HG02763 (cell line): ENCODE results near the gene SSTR5.

Experiments
- ATAC-seq: cut with Tn5 transposase; IDR thresholded peaks from one replicate; pipeline ENCODE4 v1.9.1; 2021; ENCODE audit warnings: mild to moderate bottlenecking, moderate library complexity; ENCODE audit not compliant: unreplicated experiment

Gene SSTR5

DNA sequence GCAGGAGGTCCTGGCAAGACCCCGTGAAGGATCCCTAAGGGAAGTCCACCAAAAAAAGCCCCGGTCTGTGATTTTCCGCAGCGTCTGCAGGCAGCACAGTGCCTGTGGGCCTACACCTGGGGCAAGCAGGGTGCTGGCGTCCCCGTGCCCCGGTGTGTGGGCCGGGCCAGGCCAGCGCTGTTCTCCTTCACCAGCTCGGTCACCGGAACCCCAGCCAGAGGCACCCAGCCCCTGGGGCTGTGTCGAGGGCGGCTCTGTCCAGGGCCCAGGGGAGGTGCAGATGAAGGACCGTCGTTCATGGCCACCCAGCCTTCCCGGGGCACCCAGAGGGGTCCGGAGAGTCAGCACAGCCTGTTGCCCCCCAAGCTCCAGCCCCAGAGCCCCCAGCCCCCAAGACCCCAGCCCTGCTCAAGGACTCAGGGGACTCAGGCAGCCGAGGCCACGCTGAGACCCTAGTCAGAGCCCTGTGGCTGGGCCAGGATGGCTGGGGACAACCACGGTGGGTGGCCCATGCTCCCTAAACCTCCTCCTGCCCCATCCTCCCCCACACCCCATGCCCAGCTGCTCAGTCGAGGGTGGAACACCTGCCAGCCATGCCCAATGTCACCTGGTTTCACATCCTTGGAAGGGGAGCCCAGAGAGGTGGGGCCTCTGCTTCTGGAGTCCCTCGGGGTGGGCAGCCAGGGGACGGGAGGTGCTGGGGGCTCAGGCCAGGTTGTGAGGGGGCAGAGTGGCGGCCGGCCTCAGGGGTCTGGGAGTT lies 29.2 kb downstream of the SSTR5 start:
- ATAC-seq = no peak

DNA sequence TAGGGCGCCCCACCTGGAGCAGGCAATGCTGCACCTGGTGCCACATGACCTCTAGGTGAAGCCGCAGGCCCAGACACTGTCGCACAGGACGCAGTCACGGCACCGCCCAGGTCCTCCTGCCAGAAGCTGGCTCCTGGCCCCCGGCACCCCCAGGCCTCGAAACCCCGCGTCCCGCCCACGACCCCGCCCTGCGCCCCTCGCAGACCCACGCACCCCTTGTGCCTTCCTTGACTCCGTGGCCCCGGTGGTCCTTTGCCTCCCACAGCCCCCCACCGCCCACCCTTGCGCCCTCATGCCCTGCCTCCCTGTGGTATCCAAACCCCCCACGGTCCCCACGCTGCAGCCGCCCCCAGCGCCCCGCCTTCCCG lies 29.8 kb downstream of the SSTR5 start:
- no peak for ATAC-seq

DNA sequence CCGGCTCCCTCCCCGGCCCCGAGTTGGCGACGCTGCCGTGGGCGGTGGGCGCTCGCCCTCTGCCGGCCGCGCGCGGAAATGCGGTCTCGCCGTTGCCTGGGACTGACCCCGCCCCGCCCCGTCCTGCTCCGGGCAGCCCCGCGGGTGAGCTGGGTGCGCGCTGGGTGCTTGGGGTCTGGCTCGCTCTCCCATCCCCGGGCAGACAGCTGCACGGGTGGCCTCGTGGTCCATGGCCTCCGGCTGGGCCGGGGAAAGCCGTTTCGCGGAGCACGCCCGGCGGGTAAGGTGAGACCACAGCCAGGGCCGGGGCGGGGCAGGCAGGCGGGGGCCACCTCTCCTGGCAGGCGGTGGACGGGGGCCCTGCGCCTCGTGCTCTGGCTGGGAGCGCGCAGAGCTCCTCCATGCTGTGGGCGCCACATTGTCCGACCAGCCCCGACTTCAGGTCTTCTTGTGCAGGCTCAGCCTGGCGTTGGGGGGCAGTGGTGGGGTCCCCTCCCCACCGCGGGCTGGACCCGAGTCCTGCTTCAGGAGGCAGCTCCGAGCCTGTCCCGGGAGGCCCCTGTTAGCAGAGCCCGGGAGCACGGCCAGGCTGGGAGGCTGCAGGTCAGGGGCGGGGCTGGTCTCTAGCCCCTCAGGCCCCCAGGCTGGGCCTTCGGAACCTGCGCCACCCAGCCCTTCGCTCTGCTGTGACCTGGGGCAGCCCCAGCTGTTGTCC lies 30.5 kb downstream of the SSTR5 start:
- ATAC-seq = no peak

DNA sequence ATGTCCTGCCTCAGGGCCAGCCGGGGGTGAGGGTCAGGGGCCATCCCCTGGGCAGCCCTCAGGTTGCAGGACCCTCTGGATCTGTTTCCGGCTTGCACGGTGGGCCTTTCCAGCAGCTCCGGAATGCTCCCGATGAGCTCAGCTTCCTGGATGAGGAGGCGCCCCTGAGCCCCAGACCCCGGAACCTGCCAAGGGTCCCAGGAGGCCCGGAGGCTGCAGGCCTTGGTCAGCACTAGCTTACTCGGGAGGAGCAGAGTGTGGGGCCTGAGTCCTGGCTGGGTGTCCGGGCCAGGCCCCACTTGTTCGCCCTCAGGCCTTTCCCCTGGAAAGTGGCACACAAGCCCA lies 31.1 kb downstream of the SSTR5 start:
- ATAC-seq = no peak

DNA sequence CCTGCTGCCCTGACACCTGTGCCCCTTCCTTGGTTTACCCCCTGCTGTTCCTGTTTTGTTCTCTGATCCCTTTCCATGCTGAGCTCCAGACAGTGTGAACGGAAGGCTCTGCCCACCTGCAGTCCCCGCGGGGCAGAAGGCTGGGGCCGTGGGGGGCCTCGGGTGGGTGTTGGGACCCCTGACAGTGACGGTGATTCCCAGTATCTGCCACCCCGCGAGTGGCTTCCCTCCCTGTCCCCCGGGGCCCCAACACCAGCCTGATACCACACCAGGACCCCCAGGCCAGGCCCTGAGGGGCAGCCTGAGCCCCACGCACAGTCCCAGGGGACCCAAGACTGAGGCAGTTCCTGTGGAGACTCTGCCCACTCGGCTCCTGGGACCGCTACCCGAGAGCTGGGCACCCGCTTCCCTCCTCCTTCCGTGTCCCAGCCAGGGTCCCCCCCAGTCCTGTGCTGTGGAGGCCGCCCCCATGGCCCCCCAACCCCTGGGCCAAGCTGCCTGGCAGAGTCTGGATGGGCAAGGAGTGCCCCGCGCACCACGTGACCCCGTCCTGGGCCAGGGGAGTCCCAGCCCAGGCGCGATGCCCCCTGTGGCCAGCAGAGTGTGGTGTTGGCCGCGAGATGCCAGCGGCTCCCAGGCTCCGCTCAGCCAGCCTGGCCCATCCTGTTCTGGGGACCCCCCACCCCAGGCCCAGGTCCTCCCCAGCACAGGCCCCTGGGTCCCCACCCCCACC lies 33.5 kb downstream of the SSTR5 start:
- no peak for ATAC-seq

DNA sequence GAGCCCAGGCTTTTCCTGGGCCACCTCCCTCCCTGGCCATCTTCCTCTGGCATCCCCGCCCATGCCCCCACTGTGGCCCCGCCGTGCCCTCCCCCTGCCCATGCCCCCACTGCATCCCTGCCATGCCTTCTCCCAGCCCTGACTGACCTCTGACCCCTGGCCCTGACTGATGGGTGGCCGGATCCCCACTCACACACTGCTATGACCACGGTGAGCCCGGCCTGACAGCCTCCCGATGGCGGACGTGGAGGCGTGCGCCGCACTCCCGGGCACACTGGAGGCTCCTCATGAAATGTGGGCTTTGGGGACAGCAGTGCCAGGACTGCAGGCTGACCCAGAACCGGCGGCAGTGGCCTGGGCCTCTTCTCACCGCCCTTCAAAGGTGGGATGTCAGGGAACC lies 34.1 kb downstream of the SSTR5 start:
- no peak for ATAC-seq

DNA sequence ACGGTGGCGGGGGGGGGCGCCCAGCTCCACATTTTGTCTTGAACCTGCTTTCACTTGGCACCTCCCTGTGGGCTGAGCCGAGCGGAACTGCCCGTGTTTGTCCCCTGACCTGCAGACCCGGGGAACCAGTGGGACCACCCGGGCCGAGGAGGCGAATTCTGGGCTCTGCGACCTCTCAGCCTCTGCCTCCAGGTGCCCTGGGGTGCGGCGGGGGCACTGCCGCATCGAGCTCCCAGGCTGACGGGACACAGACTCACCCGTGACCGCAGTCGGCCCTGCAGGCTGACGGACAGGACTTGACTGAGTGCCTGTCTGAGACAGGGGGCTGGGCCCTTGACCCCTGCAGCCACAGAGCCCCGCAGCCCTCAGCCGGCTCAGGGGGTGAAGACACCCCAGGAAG lies 34.6 kb downstream of the SSTR5 start:
- no peak for ATAC-seq

DNA sequence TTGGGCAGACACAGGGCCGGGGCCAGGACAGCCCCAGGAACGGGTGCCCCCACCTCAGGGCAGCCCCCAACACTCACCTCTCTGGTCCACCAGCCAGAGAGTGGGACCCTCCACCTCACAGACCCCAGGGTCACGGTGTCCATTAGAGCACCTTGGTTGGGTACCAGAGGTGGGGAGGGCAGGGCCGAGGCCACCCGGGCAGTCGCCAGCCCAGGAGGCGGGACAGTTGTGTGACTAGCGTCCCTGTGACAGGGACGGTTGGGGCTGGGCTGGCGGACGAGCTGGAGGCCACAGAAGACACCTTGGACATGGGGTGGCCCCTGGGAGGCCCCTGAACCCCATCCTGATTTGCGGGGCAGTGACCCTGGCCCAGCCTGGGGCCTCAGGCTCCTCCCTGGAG lies 35.2 kb downstream of the SSTR5 start:
- ATAC-seq = no peak

DNA sequence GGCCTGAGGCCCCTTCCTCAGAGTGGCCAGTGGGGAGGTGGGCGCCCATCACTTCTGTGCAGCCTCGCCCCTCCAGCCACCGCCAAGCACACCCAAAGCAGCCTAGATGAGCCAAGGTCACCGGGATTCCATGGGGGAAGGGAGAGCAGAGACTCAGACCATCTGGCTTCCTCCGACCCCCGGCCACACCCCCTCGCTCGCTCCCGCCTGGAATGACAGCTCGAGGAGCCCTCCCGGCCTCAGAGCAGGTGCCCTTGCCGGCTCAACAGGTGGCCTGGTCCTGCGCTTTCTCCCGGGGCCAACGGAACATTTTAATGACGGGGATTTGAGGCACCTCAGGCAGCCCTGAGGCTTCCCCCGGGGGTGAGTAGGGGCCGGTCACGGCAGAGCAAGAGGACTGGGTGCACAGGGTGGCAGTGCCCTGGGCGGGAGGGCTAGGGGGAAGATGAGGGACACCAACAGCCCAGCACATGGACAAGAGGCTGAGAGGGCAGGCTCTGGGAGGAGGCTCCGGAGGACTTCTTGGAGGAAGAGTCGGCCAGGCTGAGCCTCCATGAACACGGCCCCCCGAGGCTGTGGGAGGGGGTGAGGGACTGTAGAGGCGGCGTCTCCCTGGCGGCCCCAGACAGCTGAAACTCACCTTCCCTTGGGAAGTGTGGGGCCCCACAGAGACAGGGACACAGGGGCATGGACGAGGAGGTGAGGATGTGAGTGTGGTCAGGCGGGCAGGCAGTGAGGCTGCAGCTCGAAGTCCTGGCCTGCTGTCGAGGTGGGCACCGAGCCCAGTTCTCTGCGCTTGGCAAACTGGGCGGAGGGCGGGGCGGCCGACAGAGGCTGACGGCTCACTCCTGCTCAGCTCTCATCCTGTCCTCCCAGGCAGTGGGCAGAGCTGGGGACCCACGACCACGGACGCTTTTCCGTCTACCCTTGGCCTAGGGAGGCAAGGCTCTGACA lies 36.0 kb downstream of the SSTR5 start:
- no peak for ATAC-seq

DNA sequence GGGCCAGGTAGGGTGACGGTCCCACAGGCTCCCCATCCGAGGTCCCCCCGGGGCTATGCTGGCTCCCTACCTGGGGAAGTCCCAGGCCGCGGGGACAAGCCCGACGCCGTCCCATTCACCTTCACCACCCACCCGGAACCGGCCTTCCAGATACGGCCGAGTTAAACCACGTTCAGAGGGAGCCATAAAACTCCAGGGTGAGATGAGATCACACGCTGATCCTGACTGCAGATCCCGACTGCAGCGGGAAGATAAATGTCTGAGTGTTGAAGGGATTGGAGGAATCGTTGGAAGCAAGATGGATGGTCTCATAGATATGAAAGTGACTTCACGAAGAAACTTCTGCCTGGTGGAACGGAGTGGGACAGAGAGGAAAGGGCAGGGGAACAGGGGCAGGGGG lies 37.1 kb downstream of the SSTR5 start:
- ATAC-seq = no peak

DNA sequence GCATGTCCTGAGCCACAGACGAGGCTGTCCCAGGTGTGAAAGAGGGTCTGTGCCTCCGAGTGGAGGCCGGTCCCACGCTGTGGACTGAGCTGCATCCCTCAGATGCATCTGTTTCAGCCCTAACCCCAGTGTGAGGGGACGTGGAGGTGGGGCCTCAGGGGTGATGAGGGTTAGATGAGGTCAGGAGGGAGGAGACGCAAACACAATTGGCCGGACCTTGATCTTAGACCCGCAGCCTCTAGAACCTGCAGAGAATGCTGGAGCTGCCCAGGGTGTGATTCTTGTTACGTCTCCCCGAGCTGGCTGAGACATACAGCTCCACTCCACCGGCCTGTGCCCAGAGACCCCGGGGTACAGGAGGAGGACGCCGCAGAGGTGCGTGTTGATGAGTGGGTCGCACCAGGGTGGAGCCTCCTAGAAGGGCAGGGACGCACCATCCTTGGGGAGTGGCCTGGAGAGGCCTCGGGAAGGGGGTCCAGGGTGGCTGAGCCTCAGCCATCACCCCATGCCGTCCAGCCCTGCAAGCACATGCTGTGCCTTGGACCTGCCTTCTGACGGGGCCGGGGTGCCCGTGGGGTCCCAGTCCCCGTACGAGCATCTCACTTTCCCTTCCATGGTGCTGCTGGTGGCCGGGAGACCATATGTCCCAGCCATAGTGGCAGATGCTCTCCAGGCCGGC lies 40.1 kb downstream of the SSTR5 start:
- no peak for ATAC-seq

DNA sequence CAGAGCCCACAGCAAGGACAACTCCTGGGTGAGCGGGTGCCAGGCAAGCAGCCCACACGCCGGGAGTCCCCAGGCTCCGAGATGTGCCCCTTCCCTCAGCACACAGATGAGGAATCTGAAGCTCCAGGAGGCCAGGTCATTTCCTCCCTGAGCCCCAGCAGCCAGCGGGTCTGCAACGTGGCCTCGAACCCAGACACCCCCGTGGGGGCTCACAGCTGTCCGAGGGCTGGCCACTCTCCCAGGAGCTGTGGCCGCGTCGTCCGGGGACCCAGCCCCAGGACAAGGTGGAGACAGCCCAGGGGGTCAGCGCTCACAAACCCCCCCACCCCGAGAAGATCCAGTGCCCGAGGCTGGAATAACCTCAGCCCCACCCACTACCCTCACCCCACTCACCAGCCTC lies 40.9 kb downstream of the SSTR5 start:
- ATAC-seq = no peak

DNA sequence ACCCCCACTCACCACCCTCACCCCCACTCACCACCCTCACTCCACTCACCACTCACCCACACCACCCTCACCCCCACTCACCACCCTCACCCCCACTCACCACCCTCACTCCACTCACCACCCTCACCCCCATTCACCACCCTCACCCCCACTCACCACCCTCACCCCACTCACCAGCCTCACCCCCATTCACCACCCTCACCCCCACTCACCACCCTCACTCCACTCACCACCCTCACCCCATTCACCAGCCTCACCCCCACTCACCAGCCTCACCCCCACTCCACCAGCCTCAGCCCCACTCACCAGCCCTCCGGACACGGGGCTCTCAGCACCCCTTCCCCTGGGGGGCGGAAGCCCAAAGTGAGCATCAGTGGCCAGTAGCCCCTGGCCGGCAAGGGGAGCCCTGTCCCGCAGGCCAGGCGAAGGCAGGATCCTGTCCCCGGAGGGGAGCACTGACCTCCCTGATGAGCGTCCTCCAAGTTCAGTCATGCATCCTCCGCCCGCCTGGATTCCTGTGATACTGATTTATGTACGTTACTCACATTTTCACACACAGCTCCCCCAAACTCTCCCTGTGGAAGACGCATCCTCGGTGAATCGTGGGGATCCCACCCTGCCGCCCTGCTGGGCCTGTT lies 41.5 kb downstream of the SSTR5 start:
- no peak for ATAC-seq

DNA sequence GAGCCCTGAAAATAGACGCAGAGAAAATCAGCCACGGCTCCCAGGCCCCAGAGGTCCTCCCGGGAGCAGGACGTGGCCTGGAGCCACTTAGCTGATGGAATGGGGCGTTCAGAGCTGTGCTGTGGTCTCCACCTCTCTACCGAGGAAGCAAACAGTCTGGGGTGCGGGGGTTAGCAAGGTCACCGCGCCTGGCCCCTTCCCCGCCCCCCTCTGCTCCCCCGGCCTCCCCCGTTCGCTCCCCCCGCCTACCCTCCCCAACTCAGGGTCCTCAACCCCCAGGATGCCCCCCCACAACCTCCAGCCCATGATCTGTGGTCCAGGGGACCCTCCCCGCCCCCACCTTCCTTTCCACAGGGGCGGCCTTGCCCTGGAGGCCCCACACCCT lies 44.1 kb downstream of the SSTR5 start:
- ATAC-seq = no peak

DNA sequence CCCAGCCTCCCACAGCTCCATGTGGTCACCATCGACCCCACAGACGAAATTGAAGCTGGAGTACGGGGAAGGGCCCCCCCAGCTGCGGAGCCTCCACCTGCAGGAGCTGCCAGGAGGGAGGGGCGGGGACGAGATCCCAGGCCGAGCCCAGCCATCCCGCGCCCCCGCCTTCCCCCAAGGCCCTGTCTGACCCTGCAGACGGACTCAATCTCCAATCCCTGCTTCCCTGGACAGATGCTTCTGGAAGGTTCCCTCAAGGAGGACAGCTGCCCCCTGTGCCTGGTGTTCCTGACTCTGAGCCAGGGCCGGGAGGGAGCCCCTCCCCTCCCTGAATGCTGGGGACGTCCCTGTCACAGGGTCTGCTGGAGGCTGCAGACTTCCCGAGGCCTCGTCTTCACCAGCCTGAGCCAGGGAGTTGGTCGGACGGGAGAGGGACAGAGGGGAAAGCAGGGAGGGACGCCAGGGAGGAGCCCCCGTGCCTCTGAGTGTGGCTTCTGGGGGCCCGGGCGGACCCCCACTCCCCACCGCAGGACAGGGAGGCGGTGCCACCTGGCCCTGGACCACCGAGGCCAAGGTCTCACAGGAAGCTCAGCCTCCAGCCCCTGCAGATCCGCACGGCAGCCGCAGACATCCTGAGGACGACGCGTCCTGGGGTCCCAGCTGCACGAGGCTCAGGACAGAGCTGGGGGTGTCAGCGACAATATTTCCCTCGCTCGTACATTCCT lies 44.8 kb downstream of the SSTR5 start:
- no peak for ATAC-seq

DNA sequence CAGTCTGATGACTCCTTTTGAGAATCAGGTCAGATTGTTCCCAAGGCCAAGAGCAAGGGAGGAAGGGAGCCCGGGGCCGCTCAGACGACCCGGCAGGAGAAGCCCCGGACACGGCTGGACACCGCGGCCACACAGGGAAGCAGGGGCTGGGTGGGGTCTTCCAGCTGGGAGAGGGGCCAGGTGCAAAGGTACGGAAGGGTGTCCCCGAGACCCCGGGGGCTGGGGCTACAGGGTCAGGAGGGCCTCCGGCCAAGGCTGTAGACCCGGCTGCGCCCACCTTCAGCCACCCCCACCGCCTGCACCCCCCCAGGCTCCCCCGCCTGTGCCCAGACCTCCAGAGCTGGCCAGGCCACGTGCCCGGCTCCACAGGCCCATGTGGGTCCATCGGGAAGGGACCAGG lies 45.4 kb downstream of the SSTR5 start:
- ATAC-seq = no peak

DNA sequence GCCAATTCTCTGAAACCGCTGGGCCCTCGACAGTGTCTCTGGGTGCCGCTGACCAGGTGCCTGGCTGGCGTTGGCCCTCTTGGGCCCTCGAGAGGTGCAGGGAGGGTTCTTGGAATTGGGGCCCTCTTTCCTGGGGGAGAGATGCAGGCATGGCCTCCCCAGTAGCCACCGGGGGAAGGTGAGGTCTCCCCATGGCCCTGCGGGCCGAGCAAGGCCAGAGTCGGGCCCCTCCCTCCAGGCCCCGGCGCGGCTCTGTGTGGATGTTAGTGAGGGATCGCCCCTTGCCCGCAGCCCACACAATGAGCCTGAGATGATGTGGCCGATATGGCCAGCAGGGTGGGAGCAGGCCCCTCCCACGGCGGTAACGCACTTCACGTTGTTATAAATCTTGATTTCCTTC lies 46.6 kb downstream of the SSTR5 start:
- no peak for ATAC-seq

DNA sequence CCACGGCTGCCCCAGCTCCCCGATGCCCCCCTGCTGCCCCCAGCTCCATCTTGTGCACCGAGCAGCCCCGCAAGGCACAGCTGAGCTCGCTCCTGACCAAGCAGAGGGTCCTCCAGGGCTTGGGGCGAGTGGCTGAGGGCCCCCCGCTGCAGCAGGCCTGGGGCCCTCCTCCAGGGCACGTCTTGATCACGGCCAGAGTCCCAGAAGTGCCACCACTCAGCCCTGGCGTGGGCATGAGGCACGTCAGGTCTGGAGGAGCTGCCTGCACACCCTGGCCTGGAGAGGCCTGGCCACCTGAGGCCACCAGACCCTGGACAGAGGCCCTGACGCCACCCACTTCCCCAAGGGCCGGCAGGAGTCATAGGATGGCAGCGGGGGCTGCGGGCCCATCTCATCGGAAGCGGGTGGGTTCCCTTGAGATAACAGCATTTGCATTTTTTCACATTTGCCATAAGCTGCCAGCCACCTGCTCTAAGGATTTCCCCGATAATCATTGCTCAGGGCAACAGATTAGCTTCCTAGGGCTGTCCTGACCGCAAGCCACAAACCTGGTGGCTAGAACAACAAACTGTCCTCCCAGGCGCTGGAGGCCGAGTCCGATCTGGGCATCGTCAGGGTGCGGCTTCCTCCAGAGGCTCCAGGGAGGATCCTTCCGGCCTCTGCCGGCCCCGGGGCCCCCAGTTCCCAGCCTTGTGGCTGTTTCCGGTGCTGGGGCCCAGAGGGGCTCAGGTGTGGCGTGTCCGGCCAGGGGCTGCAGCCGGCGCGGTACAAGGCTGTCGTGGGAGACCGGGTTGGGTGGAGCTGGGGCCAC lies 47.4 kb downstream of the SSTR5 start:
- no peak for ATAC-seq

DNA sequence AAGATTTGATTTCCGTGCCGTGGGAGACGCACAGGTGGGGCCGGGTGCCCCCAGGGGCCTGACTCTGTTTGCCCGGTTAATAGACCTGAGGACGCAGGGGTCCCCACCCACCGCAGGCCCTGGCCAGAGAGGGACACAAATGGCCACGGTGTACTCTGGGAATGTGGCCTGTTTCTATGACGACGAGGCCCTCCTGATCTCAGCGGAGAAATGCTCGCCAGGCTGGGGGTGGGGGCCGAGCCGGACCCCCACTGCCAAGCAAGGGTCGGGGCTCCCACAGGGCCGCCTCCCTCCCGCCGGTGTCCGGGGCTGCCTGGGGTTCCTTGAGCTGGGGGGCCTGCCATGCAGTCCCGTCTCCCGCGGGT lies 48.0 kb downstream of the SSTR5 start:
- no peak for ATAC-seq
